Measurements from ENCODE around the gene SOBP. TPM values are rescaled to one million over a fixed set of nuclear protein-coding genes. Genes with fewer than 3 reads are reported as not detected.

Gene SOBP
- total and polyA plus RNA-seq, 2 donors (not counting 1 experiment from before 2014, with no cell fraction given) = 2.7 to 6.3 TPM

GRCh38 chr6:107699254-107699653 lies 209.3 kb downstream of the SOBP start:
- Histone ChIP-seq H3K9me3 (ENCODE audit: control insufficient read depth, insufficient read depth, low read depth, low read length) (no peaks in the 10 kb centered on the region), H3K4me2 (ENCODE audit: extremely low read depth, insufficient read depth, low read length) (no peak overlapping the region), H4K20me1 (ENCODE audit: control insufficient read depth, extremely low read depth, insufficient read depth, low read length) (no peaks in the 10 kb centered on the region), H3K27ac (ENCODE audit: insufficient read depth, low read length) (peak overlapping the region; percentile 75), H3K4me3 (replicated peaks in 1 of 4; ENCODE audit: control extremely low read depth in 1 of 4, insufficient read depth in 1 of 4, low read depth in 3 of 4, low read length in 4 of 4) (no peak overlapping the region), H3K79me2 (ENCODE audit: control insufficient read depth, insufficient read depth, low read length) (no peaks in the 10 kb centered on the region), H3K27me3 (ENCODE audit: control insufficient read depth, insufficient read depth, low read length) (no peaks in the 10 kb centered on the region), H2AFZ (ENCODE audit: low read length) (no peak overlapping the region), H3K9ac (ENCODE audit: insufficient read depth, low read length) (no peak overlapping the region), H3K36me3 (ENCODE audit: control insufficient read depth, insufficient read depth, low read length) (no peaks in the 10 kb centered on the region), H3K4me1 (ENCODE audit: control insufficient read depth, extremely low read depth, insufficient read depth, low read length) (peaks cover 9% of the 10 kb centered on the region)
- TF ChIP-seq CTCF (conservative IDR thresholded peaks at IDR 0.05 in 1 of 2, IDR thresholded peaks at IDR 0.05 in 1 of 2; ENCODE audit: low read depth in 1 of 2, low read length in 2 of 2) = no peak
- no peak for TF ChIP-seq EZH2 (IDR thresholded peaks at IDR 0.05; ENCODE audit: low read length, missing control alignments)
- no peak for DNase-seq (ENCODE audit: low read depth in 2 of 2)

GRCh38 chr6:107699697-107700325 lies 209.9 kb downstream of the SOBP start:
- no peaks in the 10 kb centered on the region for H3K36me3 ChIP-seq (ENCODE audit: control insufficient read depth, insufficient read depth, low read length)
- no peaks in the 10 kb centered on the region for H3K9me3 ChIP-seq (ENCODE audit: control insufficient read depth, insufficient read depth, low read depth, low read length)
- H3K79me2 ChIP-seq (ENCODE audit: control insufficient read depth, insufficient read depth, low read length) = no peaks in the 10 kb centered on the region
- no peak overlapping the region for H3K4me2 ChIP-seq (ENCODE audit: extremely low read depth, insufficient read depth, low read length)
- no peak for TF ChIP-seq CTCF (conservative IDR thresholded peaks at IDR 0.05 in 1 of 2, IDR thresholded peaks at IDR 0.05 in 1 of 2; ENCODE audit: low read depth in 1 of 2, low read length in 2 of 2)
- no peak for TF ChIP-seq EZH2 (IDR thresholded peaks at IDR 0.05; ENCODE audit: low read length, missing control alignments)
- no peak overlapping the region for H3K4me3 ChIP-seq (replicated peaks in 1 of 4; ENCODE audit: control extremely low read depth in 1 of 4, insufficient read depth in 1 of 4, low read depth in 3 of 4, low read length in 4 of 4)
- H4K20me1 ChIP-seq (ENCODE audit: control insufficient read depth, extremely low read depth, insufficient read depth, low read length) = no peaks in the 10 kb centered on the region
- H3K27ac ChIP-seq (ENCODE audit: insufficient read depth, low read length) = no peak overlapping the region
- peaks cover 12% of the 10 kb centered on the region for H3K4me1 ChIP-seq (ENCODE audit: control insufficient read depth, extremely low read depth, insufficient read depth, low read length)
- no peak overlapping the region for H3K9ac ChIP-seq (ENCODE audit: insufficient read depth, low read length)
- H3K27me3 ChIP-seq (ENCODE audit: control insufficient read depth, insufficient read depth, low read length) = no peaks in the 10 kb centered on the region
- no peak overlapping the region for H2AFZ ChIP-seq (ENCODE audit: low read length)
- peak in 1 of 2 donors; percentile 11 for DNase-seq (ENCODE audit: low read depth in 2 of 2)

GRCh38 chr6:107703606-107704005 lies 213.7 kb downstream of the SOBP start:
- TF ChIP-seq EZH2 (IDR thresholded peaks at IDR 0.05; ENCODE audit: low read length, missing control alignments) (no peak), CTCF (conservative IDR thresholded peaks at IDR 0.05 in 1 of 2, IDR thresholded peaks at IDR 0.05 in 1 of 2; ENCODE audit: low read depth in 1 of 2, low read length in 2 of 2) (no peak)
- H3K27ac ChIP-seq (ENCODE audit: insufficient read depth, low read length) = no peak overlapping the region
- DNase-seq (ENCODE audit: low read depth in 2 of 2) = no peak
- no peak overlapping the region for H3K4me2 ChIP-seq (ENCODE audit: extremely low read depth, insufficient read depth, low read length)
- H3K36me3 ChIP-seq (ENCODE audit: control insufficient read depth, insufficient read depth, low read length) = no peaks in the 10 kb centered on the region
- no peak overlapping the region for H3K4me3 ChIP-seq (replicated peaks in 1 of 4; ENCODE audit: control extremely low read depth in 1 of 4, insufficient read depth in 1 of 4, low read depth in 3 of 4, low read length in 4 of 4)
- no peaks in the 10 kb centered on the region for H3K27me3 ChIP-seq (ENCODE audit: control insufficient read depth, insufficient read depth, low read length)
- H2AFZ ChIP-seq (ENCODE audit: low read length) = no peak overlapping the region
- H4K20me1 ChIP-seq (ENCODE audit: control insufficient read depth, extremely low read depth, insufficient read depth, low read length) = no peaks in the 10 kb centered on the region
- no peaks in the 10 kb centered on the region for H3K9me3 ChIP-seq (ENCODE audit: control insufficient read depth, insufficient read depth, low read depth, low read length)
- H3K9ac ChIP-seq (ENCODE audit: insufficient read depth, low read length) = no peak overlapping the region
- H3K4me1 ChIP-seq (ENCODE audit: control insufficient read depth, extremely low read depth, insufficient read depth, low read length) = peaks cover 5% of the 10 kb centered on the region
- no peaks in the 10 kb centered on the region for H3K79me2 ChIP-seq (ENCODE audit: control insufficient read depth, insufficient read depth, low read length)
